Upper lobe of right lung (tissue), 1 donor: Measurements from ENCODE around the gene TMEM213. TPM values are rescaled to one million over a fixed set of nuclear protein-coding genes. Genes with fewer than 3 reads are reported as not detected.

Experiments
- ATAC-seq: fragments of 200-7000 bp; cut with Tn5 transposase; one replicate; pipeline ENCODE4 v1.9.1; 2020; ENCODE audit warnings: mild to moderate bottlenecking, moderate library complexity
- DNase-seq: peaks from one replicate; pipeline ENCODE4 v3.0.0-alpha.2; 2020
- H3K27ac ChIP-seq: fragments of 200-600 bp; one replicate; pipeline ENCODE4 v1.8.0; 2022
- H3K27me3 ChIP-seq: fragments of 200-600 bp; one replicate; pipeline ENCODE4 v1.8.0; 2022; ENCODE audit warnings: mild to moderate bottlenecking
- H3K36me3 ChIP-seq: fragments of 200-600 bp; one replicate; pipeline ENCODE4 v1.8.0; 2022
- H3K4me1 ChIP-seq: fragments of 200-600 bp; one replicate; pipeline ENCODE4 v1.8.0; 2022
- H3K4me3 ChIP-seq: fragments of 200-600 bp; one replicate; pipeline ENCODE4 v1.8.0; 2022; ENCODE audit warnings: mild to moderate bottlenecking
- H3K9me3 ChIP-seq: fragments of 200-600 bp; one replicate; pipeline ENCODE4 v1.8.0; 2022
- intact Hi-C: fragments of 100-400 bp; cut with DNase I; formaldehyde crosslinking; loops from one replicate; pipeline ENCODE4 v1.11.0; 2022
- total RNA-seq: library from RNA; stranded (reverse); fragmentation: NEBNext Ultra II Directional; extraction: Animal tissue kit (Norgen Biotek cat#: 25700); gene quantifications from one replicate; pipeline ENCODE4 v1.2.1, GENCODE V29; 2021
- TF ChIP-seq, protein P1 (sequence below): fragments of 200-600 bp; IDR thresholded peaks from one replicate; pipeline ENCODE4 v1.8.0; 2022; ENCODE audit warnings: antibody characterized with exemption
- donor health status: DM: no; HTN: yes; CAD: no; lungs with severe emphysema.

TMEM213 gene
- total RNA-seq, 1 donor from 2014 or later: 9.6 TPM

DNA sequence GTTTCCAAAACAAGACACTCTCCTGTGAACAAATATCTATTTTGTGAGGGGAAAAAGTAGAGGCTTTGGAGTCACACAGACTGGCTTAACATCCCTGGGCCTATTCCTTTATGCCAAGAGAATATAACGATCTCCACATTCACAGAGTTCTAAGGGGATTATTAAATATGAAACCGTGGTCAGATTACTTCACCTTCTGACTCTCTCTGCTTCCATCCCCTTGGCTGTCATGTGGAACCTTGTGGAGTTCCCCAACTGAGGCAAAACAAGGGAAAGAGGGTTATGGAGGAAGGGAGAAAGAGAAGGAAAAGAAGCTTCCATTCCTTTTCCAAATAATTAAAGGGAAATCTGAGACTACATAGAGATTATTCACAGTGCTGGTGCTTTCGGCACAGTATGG lies 55.7 kb downstream of the TMEM213 start:
- H3K9me3 ChIP-seq: no peaks in the 10 kb centered on the region
- TF ChIP-seq, protein P1, sequence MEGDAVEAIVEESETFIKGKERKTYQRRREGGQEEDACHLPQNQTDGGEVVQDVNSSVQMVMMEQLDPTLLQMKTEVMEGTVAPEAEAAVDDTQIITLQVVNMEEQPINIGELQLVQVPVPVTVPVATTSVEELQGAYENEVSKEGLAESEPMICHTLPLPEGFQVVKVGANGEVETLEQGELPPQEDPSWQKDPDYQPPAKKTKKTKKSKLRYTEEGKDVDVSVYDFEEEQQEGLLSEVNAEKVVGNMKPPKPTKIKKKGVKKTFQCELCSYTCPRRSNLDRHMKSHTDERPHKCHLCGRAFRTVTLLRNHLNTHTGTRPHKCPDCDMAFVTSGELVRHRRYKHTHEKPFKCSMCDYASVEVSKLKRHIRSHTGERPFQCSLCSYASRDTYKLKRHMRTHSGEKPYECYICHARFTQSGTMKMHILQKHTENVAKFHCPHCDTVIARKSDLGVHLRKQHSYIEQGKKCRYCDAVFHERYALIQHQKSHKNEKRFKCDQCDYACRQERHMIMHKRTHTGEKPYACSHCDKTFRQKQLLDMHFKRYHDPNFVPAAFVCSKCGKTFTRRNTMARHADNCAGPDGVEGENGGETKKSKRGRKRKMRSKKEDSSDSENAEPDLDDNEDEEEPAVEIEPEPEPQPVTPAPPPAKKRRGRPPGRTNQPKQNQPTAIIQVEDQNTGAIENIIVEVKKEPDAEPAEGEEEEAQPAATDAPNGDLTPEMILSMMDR: no peak
- no peak for DNase-seq
- ATAC-seq: no peak
- intact Hi-C loops: no loop called here
- H3K27ac ChIP-seq: no peak overlapping the region
- no peaks in the 10 kb centered on the region for H3K27me3 ChIP-seq
- H3K4me3 ChIP-seq: no peak overlapping the region
- H3K36me3 ChIP-seq: no peaks in the 10 kb centered on the region
- H3K4me1 ChIP-seq: no peaks in the 10 kb centered on the region

DNA sequence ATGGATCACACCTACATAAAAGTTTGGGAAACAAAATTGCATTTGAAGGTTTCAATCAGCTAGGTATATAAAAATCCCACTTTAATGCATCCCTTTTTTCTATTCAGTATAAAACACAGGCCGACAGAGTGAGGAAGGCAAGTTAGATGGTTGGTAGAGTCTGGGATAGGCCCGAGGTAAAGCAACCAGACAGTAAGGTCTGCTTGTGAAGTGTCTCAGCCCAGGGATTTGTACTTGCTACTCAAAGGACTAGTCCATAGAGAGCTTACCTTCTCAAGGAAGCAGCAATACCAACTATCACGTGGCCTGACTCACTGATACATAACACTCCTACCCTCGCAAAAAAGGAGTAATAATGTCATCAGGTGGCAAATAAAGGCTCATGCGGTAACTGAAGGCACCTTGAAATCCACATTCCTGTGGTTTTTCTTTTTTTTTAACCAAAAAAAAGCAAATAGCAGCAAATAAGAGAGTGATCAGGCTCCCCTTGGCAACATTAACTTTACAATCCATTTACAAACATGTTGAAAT lies 56.4 kb downstream of the TMEM213 start:
- ATAC-seq (no peak), DNase-seq (no peak)
- H3K4me1 ChIP-seq: no peaks in the 10 kb centered on the region
- H3K27me3 ChIP-seq: no peaks in the 10 kb centered on the region
- H3K36me3 ChIP-seq: no peaks in the 10 kb centered on the region
- TF ChIP-seq, protein P1: no peak
- no peak overlapping the region for H3K27ac ChIP-seq
- H3K9me3 ChIP-seq: no peaks in the 10 kb centered on the region
- H3K4me3 ChIP-seq: no peak overlapping the region
- intact Hi-C loops: no loop called here

DNA sequence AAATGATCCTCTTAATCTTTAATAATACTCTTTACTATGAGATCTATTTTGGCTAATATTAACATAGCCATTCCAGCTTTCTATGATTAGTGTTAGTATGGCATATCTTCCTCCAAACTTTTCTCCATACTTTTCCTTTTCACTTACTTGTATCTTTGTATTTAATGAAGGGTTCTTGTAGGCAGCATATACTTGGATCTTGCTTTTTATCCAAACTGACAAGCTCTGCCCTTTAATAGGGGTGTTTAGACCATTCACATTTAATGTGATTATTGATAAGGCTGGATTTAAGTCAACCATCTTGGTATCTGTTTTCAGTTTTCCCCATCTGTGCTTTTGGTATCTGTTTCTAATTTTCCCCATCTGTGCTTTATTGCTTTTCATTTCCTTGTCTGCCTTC lies 59.9 kb downstream of the TMEM213 start:
- no peak for DNase-seq

DNA sequence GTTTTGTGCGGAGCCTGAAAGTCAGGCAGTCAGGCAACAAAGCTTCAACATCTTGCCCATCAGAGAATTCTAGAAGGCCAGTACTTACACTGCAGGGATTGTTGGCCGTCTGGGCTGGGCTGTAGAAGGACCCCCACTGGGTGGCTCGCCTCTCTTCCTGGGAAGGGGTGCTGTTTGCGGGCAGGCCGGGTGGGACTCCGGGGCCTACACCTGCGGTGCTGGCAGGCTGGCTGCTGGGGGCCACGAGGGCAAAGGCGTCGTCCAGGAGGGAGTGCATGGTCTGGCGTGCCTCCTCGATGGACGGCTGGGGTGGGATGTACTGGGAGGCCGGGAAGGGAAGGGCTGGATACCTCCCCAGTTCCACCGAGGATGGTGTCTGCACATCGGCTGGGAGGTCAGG lies 63.3 kb downstream of the TMEM213 start:
- peaks cover 4% of the 10 kb centered on the region for H3K36me3 ChIP-seq
- intact Hi-C loops: no loop called here
- ATAC-seq: no peak

More for the DNA sequence above, 59.9 kb downstream of the TMEM213 start:
- no peaks in the 10 kb centered on the region for H3K4me1 ChIP-seq
- intact Hi-C loops: no loop called here
- H3K27me3 ChIP-seq: no peaks in the 10 kb centered on the region
- no peak overlapping the region for H3K27ac ChIP-seq
- H3K4me3 ChIP-seq: no peak overlapping the region
- H3K9me3 ChIP-seq: no peaks in the 10 kb centered on the region
- H3K36me3 ChIP-seq: peaks cover 4% of the 10 kb centered on the region
- TF ChIP-seq, protein P1: no peak
- no peak for ATAC-seq

DNA sequence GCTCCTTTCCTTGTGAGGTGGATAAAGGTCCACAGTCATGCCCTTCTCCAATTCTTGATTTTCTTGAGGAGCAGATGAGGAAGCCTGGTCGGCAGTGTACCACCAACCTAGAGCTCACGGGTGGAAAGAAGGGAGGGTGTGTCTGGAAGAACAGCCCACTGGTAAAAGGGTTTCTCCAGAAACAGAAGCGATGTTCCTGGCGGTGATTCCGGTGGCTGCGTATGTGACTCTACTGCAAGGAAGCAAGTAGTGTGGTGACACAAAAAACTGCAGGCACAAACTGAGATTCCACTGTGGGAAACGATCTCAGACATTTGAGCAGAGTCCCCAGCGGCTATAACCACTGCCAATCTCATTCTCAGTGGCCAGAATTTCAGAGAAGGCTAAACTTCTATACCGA lies 66.1 kb downstream of the TMEM213 start:
- Histone ChIP-seq H3K27me3 (no peaks in the 10 kb centered on the region), H3K4me1 (no peaks in the 10 kb centered on the region), H3K4me3 (no peak overlapping the region), H3K27ac (no peak overlapping the region), H3K9me3 (no peaks in the 10 kb centered on the region), H3K36me3 (peaks cover 4% of the 10 kb centered on the region)
- ATAC-seq (no peak), DNase-seq (no peak)
- intact Hi-C loops: no loop called here
- TF ChIP-seq, protein P1: no peak

More for the DNA sequence above, 63.3 kb downstream of the TMEM213 start:
- no peaks in the 10 kb centered on the region for H3K4me1 ChIP-seq
- no peak overlapping the region for H3K4me3 ChIP-seq
- TF ChIP-seq, protein P1: no peak
- no peak overlapping the region for H3K27ac ChIP-seq
- no peaks in the 10 kb centered on the region for H3K27me3 ChIP-seq
- DNase-seq: no peak
- H3K9me3 ChIP-seq: no peaks in the 10 kb centered on the region

DNA sequence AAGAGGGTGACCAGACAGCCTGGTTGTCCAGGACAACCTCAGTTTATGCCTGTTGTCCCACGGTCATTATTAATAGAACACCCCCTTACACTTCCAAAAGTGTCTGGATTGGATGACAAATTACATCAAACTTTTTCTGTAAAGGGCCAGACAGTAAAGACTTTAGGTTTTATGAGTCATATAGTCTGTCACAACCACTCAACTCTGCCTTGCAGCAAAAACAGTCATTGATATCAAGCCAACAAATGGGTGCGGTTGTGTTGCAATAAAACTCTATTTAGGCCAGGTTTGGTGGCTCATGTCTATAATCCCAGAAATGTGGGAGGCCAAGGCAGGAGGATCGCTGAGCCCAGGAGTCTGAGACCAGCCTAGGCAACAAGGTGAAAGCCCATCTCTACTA lies 66.9 kb downstream of the TMEM213 start:
- Histone ChIP-seq H3K36me3 (peaks cover 4% of the 10 kb centered on the region), H3K4me1 (no peaks in the 10 kb centered on the region), H3K4me3 (no peak overlapping the region), H3K27ac (no peak overlapping the region), H3K9me3 (no peaks in the 10 kb centered on the region), H3K27me3 (no peaks in the 10 kb centered on the region)
- no peak for ATAC-seq
- TF ChIP-seq, protein P1: no peak
- DNase-seq: no peak
- intact Hi-C loops: no loop called here
